ENCODE data around the gene KIAA0930.
"Not testable (repeated sequence)": the region's sequence is repeated elsewhere in the genome, so short reads cannot be mapped to it uniquely, and the experiment has no call there.

The KIAA0930 gene

DNA sequence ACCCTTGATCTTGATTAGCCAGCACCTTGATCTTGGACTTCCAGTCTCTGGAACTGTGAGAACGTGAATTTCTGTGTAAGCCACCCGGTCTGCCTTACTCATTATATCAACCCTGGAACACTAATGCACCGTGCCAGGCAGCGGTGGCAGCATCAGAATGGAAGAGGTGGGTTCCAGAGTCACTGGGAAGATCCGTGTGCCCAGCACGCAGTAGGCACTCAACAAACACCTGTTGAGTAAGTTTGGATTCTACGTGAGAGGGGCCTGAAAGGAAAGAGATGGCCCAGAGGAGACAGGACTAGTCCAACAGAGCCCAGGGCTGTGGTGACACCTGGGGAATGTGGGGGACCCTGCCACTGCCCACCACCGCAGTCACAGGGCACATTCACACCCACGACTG is 37.4 kb upstream of the KIAA0930 start:
- no peak for TF ChIP-seq CTCF (conservative IDR thresholded peaks at IDR 0.05; ENCODE audit: control insufficient read depth, insufficient read depth, low read depth, low read length)
- DNase-seq (ENCODE audit: low read depth), result no peak
- H3K4me3 ChIP-seq (ENCODE audit: control insufficient read depth, low read depth, low read length), result no peak overlapping the region

DNA sequence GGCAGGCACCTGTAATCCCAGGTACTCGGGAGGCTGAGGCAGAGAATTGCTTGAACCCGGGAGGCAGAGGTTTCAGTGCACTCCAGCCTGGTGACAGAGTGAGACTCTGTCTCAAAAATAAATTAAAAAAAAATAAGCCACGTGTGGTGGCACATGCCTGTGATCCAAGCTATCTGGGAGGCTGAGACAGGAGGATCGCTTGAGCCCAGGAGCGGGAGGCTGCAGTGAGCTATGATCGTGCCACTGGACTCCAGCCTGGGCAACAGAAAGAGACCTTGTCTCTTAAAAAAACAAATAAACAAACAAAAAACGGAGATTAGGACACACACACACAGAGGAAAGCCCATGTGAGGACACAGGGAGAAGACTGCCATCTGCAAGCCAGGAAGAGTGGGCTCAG is 37.0 kb upstream of the KIAA0930 start:
- not testable (repeated sequence) for DNase-seq (ENCODE audit: low read depth); H3K4me3 ChIP-seq (ENCODE audit: control insufficient read depth, low read depth, low read length)

DNA sequence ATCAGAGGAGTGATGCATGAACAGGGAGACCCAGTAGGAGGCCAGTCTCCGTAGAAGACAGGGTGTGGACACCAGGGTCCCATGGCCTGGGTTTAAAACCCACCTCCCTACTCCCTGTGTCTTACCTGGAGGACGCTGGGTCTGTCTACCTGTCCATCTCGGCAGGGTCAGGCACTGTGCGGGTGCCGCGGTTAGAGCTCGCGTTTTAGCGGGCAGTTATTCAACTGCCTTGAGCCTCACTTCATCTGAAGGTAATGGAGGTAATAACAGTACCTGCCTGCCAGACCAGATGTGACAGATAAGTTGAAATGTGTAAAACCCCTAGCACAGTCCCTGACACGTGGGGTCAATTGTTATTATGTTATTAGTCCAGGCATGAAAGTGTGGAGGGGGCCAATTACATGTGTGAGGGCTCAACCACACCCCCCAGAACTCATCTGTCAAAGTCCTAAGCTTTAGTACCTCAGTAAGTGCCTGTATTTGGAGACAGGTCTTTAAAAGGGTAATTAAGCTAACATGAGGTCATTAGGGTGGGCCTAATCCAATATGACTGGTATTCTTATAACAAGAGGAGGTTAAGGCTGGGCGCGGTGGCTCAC is 35.9 kb upstream of the KIAA0930 start:
- H3K4me3 ChIP-seq (ENCODE audit: control insufficient read depth, low read depth, low read length), result no peak overlapping the region
- DNase-seq (ENCODE audit: low read depth), result no peak
- no peak for TF ChIP-seq CTCF (conservative IDR thresholded peaks at IDR 0.05; ENCODE audit: control insufficient read depth, insufficient read depth, low read depth, low read length)

DNA sequence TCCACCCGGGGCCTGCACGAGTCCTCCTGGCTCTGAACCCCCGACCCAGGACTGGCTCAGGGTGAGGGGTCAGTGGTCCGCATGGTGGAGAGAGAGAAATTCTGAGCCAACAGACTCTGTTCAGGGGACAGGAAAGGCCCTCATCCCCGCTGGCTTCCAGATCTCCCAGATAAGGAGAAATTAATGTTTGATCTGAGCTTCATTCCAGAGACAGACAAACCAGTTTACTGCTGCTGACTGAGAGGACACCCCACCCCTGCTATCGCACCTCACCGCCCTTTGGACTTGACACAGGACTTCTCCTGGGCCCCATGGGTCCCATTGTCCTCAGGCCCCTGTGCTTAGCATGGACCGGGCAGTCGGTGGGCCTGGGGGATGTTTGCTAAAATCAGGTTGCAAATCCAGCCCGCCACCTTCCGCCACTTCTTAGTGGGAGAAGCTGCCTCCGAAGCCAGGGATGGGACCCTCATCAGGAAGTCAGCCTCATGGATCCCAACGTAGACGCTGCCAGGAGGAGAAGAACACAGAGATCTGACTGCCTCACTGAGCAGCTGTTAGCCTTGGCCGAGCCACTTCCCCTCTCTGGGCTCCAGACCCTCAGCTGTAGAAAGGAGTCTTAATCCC is 32.9 kb upstream of the KIAA0930 start:
- H3K4me3 ChIP-seq (ENCODE audit: control insufficient read depth, low read depth, low read length), result no peak overlapping the region
- DNase-seq (ENCODE audit: low read depth), result no peak
- no peak for TF ChIP-seq CTCF (conservative IDR thresholded peaks at IDR 0.05; ENCODE audit: control insufficient read depth, insufficient read depth, low read depth, low read length)

DNA sequence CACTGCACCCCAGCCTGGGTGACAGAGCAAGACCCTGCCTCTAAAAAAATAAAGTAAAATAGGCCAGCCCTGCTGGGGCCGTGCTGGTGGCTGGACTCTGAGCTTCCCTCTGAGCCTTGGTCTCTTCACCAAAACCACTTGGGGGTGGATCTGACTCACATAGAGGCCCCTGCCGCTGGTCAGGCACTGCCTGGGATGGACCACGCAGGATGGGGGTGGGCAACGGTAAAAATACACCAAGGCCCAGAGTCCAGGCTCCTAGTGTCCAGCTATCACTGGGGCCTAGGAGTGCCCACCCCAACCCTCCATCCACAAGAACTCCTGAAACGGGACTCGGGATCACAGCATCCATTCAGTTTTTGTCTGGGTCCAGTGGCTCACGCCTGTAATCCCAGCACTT is 31.8 kb upstream of the KIAA0930 start:
- H3K4me3 ChIP-seq (ENCODE audit: control insufficient read depth, low read depth, low read length), result no peak overlapping the region
- TF ChIP-seq CTCF (conservative IDR thresholded peaks at IDR 0.05; ENCODE audit: control insufficient read depth, insufficient read depth, low read depth, low read length), result no peak
- no peak for DNase-seq (ENCODE audit: low read depth)

DNA sequence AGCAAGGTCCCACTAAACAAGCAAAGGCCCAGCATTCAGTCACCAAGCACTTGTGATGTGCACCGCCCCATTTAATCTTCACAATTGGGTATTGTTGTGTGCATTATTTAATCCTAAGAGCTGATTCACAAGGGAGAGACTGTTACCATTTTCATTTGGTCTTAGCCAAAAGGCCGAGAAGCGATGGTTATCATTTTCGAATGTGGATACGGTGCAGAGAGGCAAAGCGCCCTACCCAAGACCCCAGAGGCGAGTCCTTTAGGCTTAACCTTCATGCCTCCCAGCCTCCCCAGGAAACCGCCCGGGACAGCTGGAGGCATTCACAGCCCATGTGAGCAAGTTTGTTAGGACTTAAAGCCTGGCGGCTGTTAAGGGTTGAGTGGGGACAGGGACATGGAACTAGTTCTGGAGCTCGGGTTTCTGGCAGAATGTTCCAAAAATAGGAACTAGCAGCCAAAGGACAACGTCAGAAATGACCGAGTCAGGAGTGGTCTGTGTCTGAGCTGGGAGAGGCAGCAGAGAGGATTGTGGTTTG is 31.0 kb upstream of the KIAA0930 start:
- peak; percentile 21 for DNase-seq (ENCODE audit: low read depth)
- TF ChIP-seq CTCF (conservative IDR thresholded peaks at IDR 0.05; ENCODE audit: control insufficient read depth, insufficient read depth, low read depth, low read length), result no peak
- H3K4me3 ChIP-seq (ENCODE audit: control insufficient read depth, low read depth, low read length), result no peak overlapping the region

- H3K4me3 ChIP-seq (ENCODE audit: control insufficient read depth, low read depth, low read length), result no peak overlapping the region
- no peak for TF ChIP-seq CTCF (conservative IDR thresholded peaks at IDR 0.05; ENCODE audit: control insufficient read depth, insufficient read depth, low read depth, low read length)
- DNase-seq (ENCODE audit: low read depth), result no peak
Observed at GRCh38 chr22:45270095-45271020, 29.7 kb upstream of the KIAA0930 start.

Measured in fibroblast of mammary gland (primary cell).